Prostate gland (tissue), 2 donors: ENCODE measurements around the gene ARSB. TPM values are rescaled to one million over a fixed set of nuclear protein-coding genes. Genes with fewer than 3 reads are reported as not detected.

ENCODE experiments used
- DNase-seq: peaks from one replicate; pipeline ENCODE4 v3.0.0-alpha.2; 2019; ENCODE audit warnings: low spot score
- H3K27ac ChIP-seq, 2 donors: fragments of 200-600 bp; sonication (generic); 2 replicates each; pipeline ENCODE4 v1.5.1; 2017 to 2019
- H3K27me3 ChIP-seq: fragments of 200-600 bp; sonication (generic); replicated peaks from 2 replicates; pipeline ENCODE4 v1.5.1; 2019; ENCODE audit not compliant: insufficient read depth
- H3K36me3 ChIP-seq, 2 donors: fragments of 200-600 bp; sonication (generic); 1 replicate in 1 of 2; 2 replicates in 1 of 2; pipeline versions ENCODE4 v1.5.1 to v1.8.1; 2017 to 2019
- H3K4me1 ChIP-seq: fragments of 200-600 bp; sonication (generic); replicated peaks from 2 replicates; pipeline ENCODE4 v1.5.1; 2019
- H3K4me3 ChIP-seq, 2 donors: fragments of 200-600 bp; sonication (generic); 2 replicates each; pipeline ENCODE4 v1.5.1; 2017 to 2019
- H3K9me3 ChIP-seq: fragments of 200-600 bp; sonication (generic); 2 replicates; pipeline ENCODE4 v1.5.1; 2017
- CTCF ChIP-seq, 4 experiments: fragments of 200-600 bp in 2 of 4; fragments of 450-650 bp in 2 of 4; sonication (generic) in 2 of 4; IDR thresholded peaks; 1 replicate in 3 of 4; 2 replicates in 1 of 4; pipeline ENCODE4 v1.5.1; 2016 to 2019; ENCODE audit warnings: antibody characterized with exemption in 4 of 4, mild to moderate bottlenecking in 2 of 4, moderate library complexity in 2 of 4
- POLR2A ChIP-seq: fragments of 450-650 bp; IDR thresholded peaks from one replicate; pipeline ENCODE4 v1.6.1; 2016; ENCODE audit warnings: antibody characterized with exemption, mild to moderate bottlenecking
- POLR2AphosphoS5 ChIP-seq: sonication (generic); formaldehyde crosslinking; IDR thresholded peaks from one replicate; pipeline ENCODE4 v1.6.1; 2017; ENCODE audit warnings: antibody characterized with exemption
- WGBS: methylation state at CpG from one replicate; pipeline ENCODE4 v1.1.5; 2018; 5-methylcytosine and 5-hydroxymethylcytosine counted together
- intact Hi-C: fragments of 100-400 bp; cut with DNase I; formaldehyde crosslinking; loops from one replicate; pipeline ENCODE4 v1.14.2; 2022
- total RNA-seq, 2 donors: library from RNA; depleted of rRNA; stranded (reverse); fragments of >200 nt; gene quantifications; one replicate each; pipeline ENCODE4 v1.1.0, GENCODE V29; 2016

The ARSB gene
- total RNA-seq, 2 donors from 2014 or later = 5.4 to 14.9 TPM

- no peak overlapping the region for H3K4me3 ChIP-seq
- WGBS = 83% methylated on average over 2 of the region's 2 CpGs
- H3K4me1 ChIP-seq = no peaks in the 10 kb centered on the region
- intact Hi-C loops = loop anchor here (10.0 kb wide), 1 partner anchor 91 kb away; no protein-coding TSS in a partner anchor
- DNase-seq = no peak
- no peaks in the 10 kb centered on the region for H3K36me3 ChIP-seq
- H3K27me3 ChIP-seq = no peaks in the 10 kb centered on the region
- H3K9me3 ChIP-seq = no peaks in the 10 kb centered on the region
- TF ChIP-seq POLR2A = no peak
- TF ChIP-seq CTCF (IDR thresholded peaks at IDR 0.05) = no peak
- TF ChIP-seq POLR2AphosphoS5 = no peak
- H3K27ac ChIP-seq = no peak overlapping the region
Measured at GRCh38 chr5:78803941-78804340, 181.2 kb downstream of the ARSB start.

GRCh38 chr5:78803353-78803752 is 181.8 kb downstream of the ARSB start:
- H3K9me3 ChIP-seq = no peaks in the 10 kb centered on the region
- no peaks in the 10 kb centered on the region for H3K4me1 ChIP-seq
- H3K4me3 ChIP-seq = no peak overlapping the region
- WGBS = 57% methylated on average over 6 of the region's 6 CpGs
- H3K27ac ChIP-seq = no peak overlapping the region
- DNase-seq = no peak
- no peak for TF ChIP-seq CTCF (IDR thresholded peaks at IDR 0.05)
- no peak for TF ChIP-seq POLR2A
- no peak for TF ChIP-seq POLR2AphosphoS5
- no peaks in the 10 kb centered on the region for H3K27me3 ChIP-seq
- H3K36me3 ChIP-seq = no peaks in the 10 kb centered on the region
- intact Hi-C loops = loop anchor here (10.0 kb wide), 1 partner anchor 91 kb away; no protein-coding TSS in a partner anchor

GRCh38 chr5:78801413-78801812 is 183.7 kb downstream of the ARSB start:
- Histone ChIP-seq H3K27me3 (no peaks in the 10 kb centered on the region), H3K4me1 (no peaks in the 10 kb centered on the region), H3K27ac (no peak overlapping the region), H3K4me3 (no peak overlapping the region), H3K9me3 (no peaks in the 10 kb centered on the region), H3K36me3 (no peaks in the 10 kb centered on the region)
- 96% methylated on average over 8 of the region's 8 CpGs for WGBS
- TF ChIP-seq POLR2AphosphoS5 (no peak), POLR2A (no peak), CTCF (IDR thresholded peaks at IDR 0.05) (no peak)
- intact Hi-C loops = loop anchor here (10.0 kb wide), 1 partner anchor 93 kb away; no protein-coding TSS in a partner anchor
- DNase-seq = no peak

- H3K4me1 ChIP-seq = no peaks in the 10 kb centered on the region
- no peak overlapping the region for H3K4me3 ChIP-seq
- no peak for DNase-seq
- H3K36me3 ChIP-seq = no peaks in the 10 kb centered on the region
- WGBS = 95% methylated on average over 6 of the region's 6 CpGs
- TF ChIP-seq CTCF (IDR thresholded peaks at IDR 0.05) (no peak), POLR2A (no peak), POLR2AphosphoS5 (no peak)
- intact Hi-C loops = loop anchor here (10.0 kb wide), 1 partner anchor 95 kb away; no protein-coding TSS in a partner anchor
- no peaks in the 10 kb centered on the region for H3K9me3 ChIP-seq
- no peaks in the 10 kb centered on the region for H3K27me3 ChIP-seq
- no peak overlapping the region for H3K27ac ChIP-seq
Measured at GRCh38 chr5:78799266-78800017, 185.7 kb downstream of the ARSB start.

GRCh38 chr5:78798673-78799029 is 186.5 kb downstream of the ARSB start:
- Histone ChIP-seq H3K36me3 (no peaks in the 10 kb centered on the region), H3K4me1 (no peaks in the 10 kb centered on the region), H3K4me3 (no peak overlapping the region), H3K27ac (no peak overlapping the region), H3K9me3 (no peaks in the 10 kb centered on the region), H3K27me3 (no peaks in the 10 kb centered on the region)
- DNase-seq = no peak
- 82% methylated on average over 3 of the region's 3 CpGs for WGBS
- intact Hi-C loops = no loop called here
- TF ChIP-seq CTCF (IDR thresholded peaks at IDR 0.05) (no peak), POLR2AphosphoS5 (no peak), POLR2A (no peak)
